Endothelial cell of umbilical vein (primary cell): ENCODE results near the gene RNF157. TPM values are rescaled to one million over a fixed set of nuclear protein-coding genes. Genes with fewer than 3 reads are reported as not detected.

Experiments
- BruUV-seq: library from RNA; stranded (reverse); fragments of 400-500 nt; replicated peaks from 2 replicates; lab custom pipeline; 2021; lab: Mats Ljungman, UMichigan
- CTCF ChIA-PET: fragments of 300-600, 350-600 bp; sonication (Branson Sonifier 250); formaldehyde crosslinking; loops from one replicate; lab custom pipeline; 2021; ENCODE audit warnings: antibody characterized with exemption, inconsistent platforms; lab: Charles Lee
- POLR2A ChIA-PET: fragments of 300-600, 350-600 bp; sonication (Branson Sonifier 250); formaldehyde crosslinking; loops from one replicate; lab custom pipeline; 2021; ENCODE audit warnings: antibody characterized with exemption, inconsistent platforms; lab: Charles Lee
- DNase-seq: peaks from one replicate; pipeline ENCODE4 v3.0.0-alpha.2; 2011; ENCODE audit warnings: low read depth, low spot score
- FAIRE-seq: peaks from 2 replicates; lab custom pipeline; 2011; peaks lifted over from hg19 to GRCh38; lab: Jason Lieb, UNC
- H2AFZ ChIP-seq: 2 replicates; pipeline ENCODE4 v1.6.0; 2012; ENCODE audit warnings: low read depth, low read length, control low read depth, inconsistent platforms
- H3K27ac ChIP-seq: 2 replicates; pipeline ENCODE4 v1.5.1; 2011; ENCODE audit warnings: low read depth, mild to moderate bottlenecking, control low read depth, low read length, moderate library complexity; ENCODE audit not compliant: insufficient read depth
- H3K27me3 ChIP-seq, 2 experiments: 2 replicates each; pipeline versions ENCODE4 v1.6.0 to v1.6.1; 2011; ENCODE audit warnings: low read length in 2 of 2, mixed read lengths in 1 of 2; ENCODE audit not compliant: control insufficient read depth in 2 of 2, insufficient read depth in 2 of 2
- H3K36me3 ChIP-seq, 2 experiments: 2 replicates in 1 of 2; 3 replicates in 1 of 2; pipeline ENCODE4 v1.5.1; 2011; ENCODE audit warnings: low read length in 2 of 2, mild to moderate bottlenecking in 1 of 2, moderate library complexity in 1 of 2; ENCODE audit not compliant: control insufficient read depth in 2 of 2, insufficient read depth in 2 of 2; ENCODE audit errors: extremely low read depth in 1 of 2
- H3K4me1 ChIP-seq: 3 replicates; pipeline ENCODE4 v1.5.1; 2011; ENCODE audit warnings: mild to moderate bottlenecking, low read length; ENCODE audit not compliant: control insufficient read depth, insufficient read depth; ENCODE audit errors: extremely low read depth
- H3K4me2 ChIP-seq: 2 replicates; pipeline ENCODE4 v1.6.1; 2011; ENCODE audit warnings: low read length, control low read depth, mixed read lengths; ENCODE audit not compliant: insufficient read depth
- H3K4me3 ChIP-seq, 3 experiments: fragments of 200-600 bp in 1 of 3; sonication (generic), shearing (Covaris generic) in 1 of 3; replicated peaks in 1 of 3; 2 replicates each; pipeline ENCODE4 v1.5.1; 2011 to 2016; ENCODE audit warnings: control low read depth in 3 of 3, low read length in 3 of 3, mild to moderate bottlenecking in 2 of 3, inconsistent platforms in 1 of 3, low read depth in 1 of 3, moderate library complexity in 1 of 3; ENCODE audit not compliant: insufficient read depth in 1 of 3
- H3K79me2 ChIP-seq: 2 replicates; pipeline ENCODE4 v1.6.0; 2012; ENCODE audit warnings: low read length, inconsistent platforms; ENCODE audit not compliant: control insufficient read depth, insufficient read depth
- H3K9ac ChIP-seq: replicated peaks from 2 replicates; pipeline ENCODE3; 2011; ENCODE audit warnings: low read length, control low read depth; ENCODE audit not compliant: insufficient read depth; ENCODE audit errors: extremely low read depth
- H3K9me1 ChIP-seq: replicated peaks from 3 replicates; pipeline ENCODE4 v1.6.0; 2011; ENCODE audit warnings: mild to moderate bottlenecking, low read length; ENCODE audit not compliant: control insufficient read depth, insufficient read depth; ENCODE audit errors: extremely low read depth
- H3K9me3 ChIP-seq: replicated peaks from 2 replicates; pipeline ENCODE4 v1.5.1; 2012; ENCODE audit warnings: low read length, inconsistent platforms; ENCODE audit not compliant: control insufficient read depth, insufficient read depth
- H4K20me1 ChIP-seq: replicated peaks from 2 replicates; pipeline ENCODE3; 2011; ENCODE audit warnings: mild to moderate bottlenecking, low read length; ENCODE audit not compliant: control insufficient read depth, insufficient read depth; ENCODE audit errors: extremely low read depth
- EZH2 ChIP-seq: IDR thresholded peaks from 2 replicates; pipeline ENCODE4 v1.6.1; 2012; ENCODE audit warnings: borderline replicate concordance, low read depth, mild to moderate bottlenecking, moderate library complexity, low read length, inconsistent platforms; ENCODE audit not compliant: severe bottlenecking
- FOS ChIP-seq: IDR thresholded peaks from 2 replicates; pipeline ENCODE4 v1.6.1; 2011; ENCODE audit warnings: mild to moderate bottlenecking, low read length, moderate library complexity, borderline replicate concordance; ENCODE audit not compliant: insufficient read depth
- GATA2 ChIP-seq: IDR thresholded peaks from 2 replicates; pipeline ENCODE4 v1.7.0; 2011; ENCODE audit warnings: low read depth, mild to moderate bottlenecking, moderate library complexity, mixed read lengths, low read length; ENCODE audit not compliant: insufficient read length, insufficient read depth
- JUN ChIP-seq: IDR thresholded peaks from 2 replicates; pipeline ENCODE4 v1.6.1; 2011; ENCODE audit warnings: borderline replicate concordance, low read depth; ENCODE audit not compliant: insufficient read length, insufficient read depth
- MAX ChIP-seq: IDR thresholded peaks from 2 replicates; pipeline ENCODE4 v1.6.1; 2011; ENCODE audit not compliant: insufficient read depth, insufficient read length
- MYC ChIP-seq: IDR thresholded peaks from one replicate; pipeline ENCODE4 v1.6.1; 2011; ENCODE audit warnings: mild to moderate bottlenecking, low read depth, low read length
- POLR2A ChIP-seq: IDR thresholded peaks from 2 replicates; pipeline ENCODE4 v1.6.1; 2012; ENCODE audit warnings: low read depth, mild to moderate bottlenecking, control low read depth, low read length
- POLR2AphosphoS5 ChIP-seq: IDR thresholded peaks from 2 replicates; pipeline ENCODE4 v1.6.1; 2012; ENCODE audit warnings: low read depth, mild to moderate bottlenecking, control low read depth, low read length, moderate library complexity; ENCODE audit not compliant: insufficient read depth
- dilution Hi-C: fragments of 300-500 bp; cut with MboI; formaldehyde crosslinking; loops from one replicate; pipeline ENCODE4 v1.15.0; 2019; ENCODE audit warnings: low sequenced_read_pairs; ENCODE audit not compliant: extremely low pct_ligation_motif_present
- intact Hi-C: fragments of 100-400 bp; cut with micrococcal nuclease; formaldehyde crosslinking; loops from one replicate; pipeline ENCODE4 v1.10.0; 2022
- polyA plus RNA-seq, 4 experiments: library from polyadenylated mRNA; depleted of rRNA in 3 of 4; stranded (reverse) in 3 of 4; unstranded in 1 of 4; fragments of >200 nt; gene quantifications; 2 replicates each; pipeline versions ENCODE4 v1.2.1 to v1.2.3, GENCODE V29; 2011 to 2012; ENCODE audit warnings: missing spikeins in 1 of 4
- total RNA-seq: library from RNA; stranded (reverse); gene quantifications from 2 replicates; pipeline ENCODE4 v1.2.3, GENCODE V29; 2021

Gene RNF157
- total and polyA plus RNA-seq, 2 donors (not counting 3 experiments of a cell fraction or from before 2014, with no cell fraction given) = 0.07 to 0.86 TPM

GRCh38 chr17:76270770-76271668, 30.7 kb upstream of the RNF157 start:
- Histone ChIP-seq H3K79me2 (peaks cover 34% of the 10 kb centered on the region), H3K27me3 (no peaks in the 10 kb centered on the region), H3K9me3 (no peaks in the 10 kb centered on the region), H4K20me1 (no peaks in the 10 kb centered on the region), H3K4me1 (peaks cover 20% of the 10 kb centered on the region), H3K4me2 (no peak overlapping the region), H3K4me3 (no peak overlapping the region), H2AFZ (no peak overlapping the region), H3K36me3 (peaks cover 0 to 6% of the 10 kb centered on the region in 2 experiments), H3K9me1 (no peaks in the 10 kb centered on the region), H3K9ac (no peak overlapping the region), H3K27ac (no peak overlapping the region)
- ChIA-PET POLR2A (no interaction called here), CTCF (interaction anchor here (0.7 to 14.1 kb wide), 6 partner anchors 9 to 257 kb away, joined by 3 to 320 read pairs (median 5); no protein-coding TSS in a partner anchor)
- TF ChIP-seq GATA2 (no peak), MYC (no peak), JUN (no peak), MAX (no peak), POLR2A (peak; percentile 16), POLR2AphosphoS5 (peak; percentile 11), EZH2 (no peak), FOS (no peak)
- intact Hi-C loops (loop anchor here (10.0 kb wide), 1 partner anchor 256 kb away; no protein-coding TSS in a partner anchor), dilution Hi-C loops (no loop called here)
- no TSS peak for BruUV-seq
- DNase-seq = no peak
- FAIRE-seq = no peak
